IMR-90 (cell line): ENCODE results near the gene PEAK1. TPM values are rescaled to one million over a fixed set of nuclear protein-coding genes. Genes with fewer than 3 reads are reported as not detected.

Experiments used
- ATAC-seq: fragments of 200-7000 bp; cut with Tn5 transposase; 2 replicates; pipeline ENCODE4 v1.9.1; 2020; ENCODE audit warnings: low read depth, mild to moderate bottlenecking, moderate library complexity
- BruUV-seq: library from RNA; stranded (reverse); fragments of 400-500 nt; replicated peaks from 2 replicates; lab custom pipeline; 2021; lab: Mats Ljungman, UMichigan
- CTCF ChIA-PET: fragments of 300-600 bp; formaldehyde crosslinking; extraction: SDS; loops from one replicate; lab custom pipeline; 2021; ENCODE audit warnings: antibody characterized with exemption; lab: Yijun Ruan, JAX
- POLR2A ChIA-PET: fragments of 300-600 bp; sonication (Branson Sonifier 250); formaldehyde crosslinking; loops from one replicate; lab custom pipeline; 2022; ENCODE audit warnings: antibody characterized with exemption; ENCODE audit not compliant: unreplicated experiment; lab: Charles Lee
- DNase-seq: peaks from one replicate; pipeline ENCODE4 v3.0.0; 2013
- H2AFZ ChIP-seq: replicated peaks from 2 replicates; pipeline ENCODE3; 2013; ENCODE audit warnings: low read length, mild to moderate bottlenecking; ENCODE audit not compliant: poor library complexity
- H2AK5ac ChIP-seq: 2 replicates; pipeline ENCODE4 v1.6.1; 2013; ENCODE audit warnings: low read depth, low read length, inconsistent platforms
- H2AK9ac ChIP-seq: replicated peaks from 2 replicates; pipeline ENCODE3; 2013; ENCODE audit warnings: mild to moderate bottlenecking, low read depth, low read length, moderate library complexity; ENCODE audit not compliant: poor library complexity
- H2BK120ac ChIP-seq: 2 replicates; pipeline ENCODE4 v1.6.1; 2013; ENCODE audit warnings: low read depth, low read length, inconsistent platforms
- H2BK15ac ChIP-seq: 3 replicates; pipeline ENCODE4 v1.6.1; 2013; ENCODE audit warnings: low read depth, low read length, inconsistent platforms
- H2BK20ac ChIP-seq: 2 replicates; pipeline ENCODE4 v1.6.1; 2013; ENCODE audit warnings: low read depth, mild to moderate bottlenecking, inconsistent platforms, low read length, moderate library complexity
- H2BK5ac ChIP-seq: 2 replicates; pipeline ENCODE4 v1.6.1; 2013; ENCODE audit warnings: mild to moderate bottlenecking, low read depth, low read length, inconsistent platforms; ENCODE audit not compliant: poor library complexity, severe bottlenecking
- H3K14ac ChIP-seq: replicated peaks from 2 replicates; pipeline ENCODE4 v1.6.1; 2013; ENCODE audit warnings: low read depth, low read length, inconsistent platforms
- H3K18ac ChIP-seq: 2 replicates; pipeline ENCODE4 v1.6.1; 2013; ENCODE audit warnings: low read depth, low read length, control low read depth
- H3K23ac ChIP-seq: 2 replicates; pipeline ENCODE4 v1.6.1; 2013; ENCODE audit warnings: low read depth, low read length, inconsistent platforms
- H3K27ac ChIP-seq: 2 replicates; pipeline ENCODE4 v1.5.1; 2013; ENCODE audit warnings: mild to moderate bottlenecking, control low read depth, low read length; ENCODE audit not compliant: insufficient read depth
- H3K27me3 ChIP-seq: 2 replicates; pipeline ENCODE4 v1.6.1; 2013; ENCODE audit warnings: low read length; ENCODE audit not compliant: control insufficient read depth, insufficient read depth
- H3K36me3 ChIP-seq: 2 replicates; pipeline ENCODE4 v1.6.1; 2013; ENCODE audit warnings: low read length, mixed read lengths; ENCODE audit not compliant: control insufficient read depth, insufficient read depth
- H3K4ac ChIP-seq: 2 replicates; pipeline ENCODE4 v1.6.1; 2013; ENCODE audit warnings: low read depth, low read length, inconsistent platforms
- H3K4me1 ChIP-seq: 2 replicates; pipeline ENCODE4 v1.6.1; 2013; ENCODE audit warnings: low read length, mixed read lengths; ENCODE audit not compliant: control insufficient read depth, insufficient read depth
- H3K4me2 ChIP-seq: 2 replicates; pipeline ENCODE4 v1.6.1; 2013; ENCODE audit warnings: low read depth, mild to moderate bottlenecking, control low read depth, low read length, moderate library complexity
- H3K4me3 ChIP-seq: 2 replicates; pipeline ENCODE4 v1.5.1; 2013; ENCODE audit warnings: low read depth, mild to moderate bottlenecking, control low read depth, low read length, moderate library complexity; ENCODE audit not compliant: insufficient read depth
- H3K56ac ChIP-seq: 2 replicates; pipeline ENCODE4 v1.6.1; 2013; ENCODE audit warnings: low read length, inconsistent platforms; ENCODE audit not compliant: insufficient read depth; ENCODE audit errors: extremely low read depth
- H3K79me1 ChIP-seq, 2 experiments: 2 replicates each; pipeline ENCODE4 v1.6.1; 2013; ENCODE audit warnings: low read length in 2 of 2, inconsistent platforms in 1 of 2, low read depth in 1 of 2
- H3K9ac ChIP-seq: 2 replicates; pipeline ENCODE4 v1.6.1; 2013; ENCODE audit warnings: low read depth, low read length, control low read depth
- H3K9me1 ChIP-seq: 2 replicates; pipeline ENCODE4 v1.6.1; 2013; ENCODE audit warnings: low read length, inconsistent platforms; ENCODE audit not compliant: insufficient read depth
- H3K9me3 ChIP-seq: 2 replicates; pipeline ENCODE4 v1.6.1; 2013; ENCODE audit warnings: low read length; ENCODE audit not compliant: control insufficient read depth, insufficient read depth
- H4K20me1 ChIP-seq: 2 replicates; pipeline ENCODE4 v1.6.1; 2013; ENCODE audit warnings: low read length, inconsistent platforms; ENCODE audit not compliant: insufficient read depth
- H4K5ac ChIP-seq: 2 replicates; pipeline ENCODE4 v1.6.1; 2013; ENCODE audit warnings: mild to moderate bottlenecking, low read depth, low read length, control low read depth
- H4K8ac ChIP-seq, 2 experiments: 2 replicates each; pipeline ENCODE4 v1.6.1; 2013; ENCODE audit warnings: low read depth in 2 of 2, low read length in 2 of 2, control low read depth in 1 of 2, inconsistent platforms in 1 of 2
- H4K91ac ChIP-seq: 2 replicates; pipeline ENCODE4 v1.6.1; 2013; ENCODE audit warnings: low read depth, low read length, inconsistent platforms; ENCODE audit not compliant: insufficient read depth
- BHLHE40 ChIP-seq: fragments of 150-350 bp; IDR thresholded peaks from 2 replicates; pipeline ENCODE4 v1.6.1; 2016; ENCODE audit warnings: mild to moderate bottlenecking, low read depth, low read length
- FOS ChIP-seq: fragments of 150-350 bp; IDR thresholded peaks from 2 replicates; pipeline ENCODE4 v1.6.1; 2016; ENCODE audit warnings: low read depth, low read length
- RFX5 ChIP-seq: IDR thresholded peaks from 2 replicates; pipeline ENCODE4 v1.8.0; 2012; ENCODE audit warnings: low read depth, mild to moderate bottlenecking, low read length, moderate library complexity
- SMC3 ChIP-seq: fragments of 150-350 bp; IDR thresholded peaks from 2 replicates; pipeline ENCODE4 v1.6.1; 2016; ENCODE audit warnings: low read depth, mild to moderate bottlenecking, antibody characterized with exemption, low read length, moderate library complexity
- WGBS, 2 experiments: methylation state at CpG; one replicate each; pipeline versions ENCODE4 v1.1.5 to v1.1.7; 2013; ENCODE audit warnings: missing lambda C conversion rate in 2 of 2; ENCODE audit not compliant: insufficient read length in 1 of 2; ENCODE audit errors: extremely low coverage in 2 of 2; 5-methylcytosine and 5-hydroxymethylcytosine counted together
- dilution Hi-C: fragments of 300-500 bp; cut with HindIII; formaldehyde crosslinking; loops from one replicate; pipeline ENCODE4 v1.14.3; 2018; ENCODE audit warnings: low sequenced_read_pairs; ENCODE audit not compliant: unreplicated experiment
- in situ Hi-C: fragments of 300-500 bp; cut with MboI; formaldehyde crosslinking; loops from 3 replicates; pipeline ENCODE4 v1.14.3; 2019; ENCODE audit warnings: low sequenced_read_pairs, inconsistent platforms, mixed read lengths
- intact Hi-C: fragments of 100-400 bp; cut with micrococcal nuclease; formaldehyde crosslinking; loops from 2 replicates; pipeline ENCODE4 v1.10.0; 2022
- polyA plus RNA-seq, 3 experiments: library from polyadenylated mRNA; depleted of rRNA; stranded (reverse); fragments of >200 nt; gene quantifications; 2 replicates each; pipeline ENCODE4 v1.2.3, GENCODE V29; 2012; ENCODE audit warnings: low replicate concordance in 1 of 3
- total RNA-seq: library from RNA; depleted of rRNA; stranded (reverse); fragments of >200 nt; gene quantifications from 2 replicates; pipeline ENCODE4 v1.2.3, GENCODE V29; 2012
- TF ChIP-seq, protein P1 (sequence below): fragments of 150-350 bp; IDR thresholded peaks from 2 replicates; pipeline ENCODE4 v1.6.1; 2017; ENCODE audit warnings: mild to moderate bottlenecking, antibody characterized with exemption, low read length, low read depth

PEAK1 gene
- total and polyA plus RNA-seq, 2 of the 4 experiments (the other 2 are of a cell fraction) = 21.5 to 43.9 TPM

DNA sequence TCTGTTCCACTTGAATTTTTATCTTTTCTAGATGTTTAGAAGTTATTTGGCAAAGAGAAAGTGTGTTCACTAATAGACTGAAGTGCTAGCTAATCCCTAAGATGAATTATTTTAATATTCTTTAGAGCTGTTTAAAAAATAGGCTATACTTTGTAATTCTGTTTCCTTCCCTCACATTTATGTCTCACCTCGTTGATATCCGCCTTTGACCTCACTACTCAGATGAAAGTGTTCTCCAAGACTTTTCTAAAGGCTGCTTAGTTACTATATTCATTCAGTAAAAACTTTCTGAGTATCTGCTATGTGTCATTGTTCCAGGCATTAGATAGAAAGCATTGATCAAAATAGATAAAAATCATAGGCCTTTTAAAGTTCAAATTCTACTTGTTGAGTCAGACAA, 39.1 kb upstream of the PEAK1 start:
- Histone ChIP-seq H4K91ac (no peak overlapping the region), H4K20me1 (peaks cover 20% of the 10 kb centered on the region), H3K79me1 (peaks cover 20 to 55% of the 10 kb centered on the region in 2 experiments), H3K9me1 (peaks cover 9% of the 10 kb centered on the region), H3K4ac (no peak overlapping the region), H3K27me3 (no peaks in the 10 kb centered on the region), H3K4me2 (no peak overlapping the region), H3K18ac (no peak overlapping the region), H2AFZ (no peak overlapping the region), H3K9ac (no peak overlapping the region), H3K9me3 (no peaks in the 10 kb centered on the region), H3K4me1 (peaks cover 24% of the 10 kb centered on the region), H3K4me3 (no peak overlapping the region), H2BK15ac (no peak overlapping the region), H2BK5ac (no peak overlapping the region), H2AK9ac (no peak overlapping the region), H2AK5ac (no peak overlapping the region), H4K8ac (no peak overlapping the region), H2BK120ac (no peak overlapping the region), H3K27ac (no peak overlapping the region), H2BK20ac (peak overlapping the region; percentile 51; the same call in 1 of the 2 replicates), H3K23ac (no peak overlapping the region), H4K5ac (no peak overlapping the region), H3K56ac (no peak overlapping the region), H3K36me3 (peaks cover 2% of the 10 kb centered on the region), H3K14ac (no peak overlapping the region)
- dilution Hi-C loops = no loop called here
- TF ChIP-seq, protein P1, sequence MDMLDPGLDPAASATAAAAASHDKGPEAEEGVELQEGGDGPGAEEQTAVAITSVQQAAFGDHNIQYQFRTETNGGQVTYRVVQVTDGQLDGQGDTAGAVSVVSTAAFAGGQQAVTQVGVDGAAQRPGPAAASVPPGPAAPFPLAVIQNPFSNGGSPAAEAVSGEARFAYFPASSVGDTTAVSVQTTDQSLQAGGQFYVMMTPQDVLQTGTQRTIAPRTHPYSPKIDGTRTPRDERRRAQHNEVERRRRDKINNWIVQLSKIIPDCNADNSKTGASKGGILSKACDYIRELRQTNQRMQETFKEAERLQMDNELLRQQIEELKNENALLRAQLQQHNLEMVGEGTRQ = no peak
- TF ChIP-seq BHLHE40 = no peak
- no peak for TF ChIP-seq SMC3
- TF ChIP-seq RFX5 = no peak
- TF ChIP-seq FOS = no peak
- BruUV-seq = no TSS peak
- intact Hi-C loops = loop anchor here (2.0 to 5.0 kb wide), 2 partner anchors 24 to 38 kb away; no protein-coding TSS in a partner anchor
- DNase-seq (no peak), ATAC-seq (no peak)
- POLR2A ChIA-PET = no interaction called here
- no CpG with 5 or more reads among the region's 2 CpGs for WGBS, 2 experiments
- CTCF ChIA-PET = no interaction called here
- in situ Hi-C loops = no loop called here
